ENCODE results near the gene LYPD3.

The LYPD3 gene

GRCh38 chr19:43498233-43498842, 32.9 kb upstream of the LYPD3 start:
- H3K4me3 ChIP-seq (ENCODE audit: low read depth, low read length) = no peak overlapping the region
- in situ Hi-C loops (cut with HindIII; ENCODE audit: low sequenced_read_pairs) = no loop called here
- TF ChIP-seq CTCF (IDR thresholded peaks at IDR 0.05; ENCODE audit: low read depth, low read length) = no peak
- DNase-seq (ENCODE audit: low read depth, low spot score) = no peak

- no peak for TF ChIP-seq CTCF (IDR thresholded peaks at IDR 0.05; ENCODE audit: low read depth, low read length)
- DNase-seq (ENCODE audit: low read depth, low spot score) = no peak
- in situ Hi-C loops (cut with HindIII; ENCODE audit: low sequenced_read_pairs) = no loop called here
- H3K4me3 ChIP-seq (ENCODE audit: low read depth, low read length) = no peak overlapping the region
These were observed 31.6 kb upstream of the LYPD3 start for GRCh38 chr19:43496960-43497359.

- in situ Hi-C loops (cut with HindIII; ENCODE audit: low sequenced_read_pairs) = no loop called here
- TF ChIP-seq CTCF (IDR thresholded peaks at IDR 0.05; ENCODE audit: low read depth, low read length) = no peak
- no peak overlapping the region for H3K4me3 ChIP-seq (ENCODE audit: low read depth, low read length)
- DNase-seq (ENCODE audit: low read depth, low spot score) = no peak
These were observed 29.7 kb upstream of the LYPD3 start for GRCh38 chr19:43495082-43495481.

DNA sequence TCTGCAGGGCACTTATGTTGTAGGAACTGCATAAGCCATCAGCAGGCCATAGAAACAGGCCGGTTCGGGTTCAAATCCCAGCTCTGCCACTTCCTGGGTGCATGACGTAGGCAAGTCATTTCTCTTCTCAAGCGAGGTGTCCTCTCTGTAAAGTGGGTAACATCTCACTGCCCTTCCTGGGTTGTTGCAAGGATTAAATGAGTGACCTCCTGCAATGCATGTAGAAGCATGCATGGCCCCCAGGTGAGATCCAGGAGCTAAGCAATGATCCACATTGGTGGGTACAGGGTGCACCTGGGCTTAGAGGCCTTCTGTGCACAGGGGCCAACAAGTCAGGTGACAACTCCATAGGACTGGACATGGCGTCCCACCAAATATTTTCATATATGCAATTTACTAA, 25.4 kb upstream of the LYPD3 start:
- no peak for TF ChIP-seq CTCF (IDR thresholded peaks at IDR 0.05; ENCODE audit: low read depth, low read length)
- DNase-seq (ENCODE audit: low read depth, low spot score) = no peak
- no peak overlapping the region for H3K4me3 ChIP-seq (ENCODE audit: low read depth, low read length)
- in situ Hi-C loops (cut with HindIII; ENCODE audit: low sequenced_read_pairs) = no loop called here

GRCh38 chr19:43489979-43490599, 24.7 kb upstream of the LYPD3 start:
- TF ChIP-seq CTCF (IDR thresholded peaks at IDR 0.05; ENCODE audit: low read depth, low read length) = no peak
- in situ Hi-C loops (cut with HindIII; ENCODE audit: low sequenced_read_pairs) = no loop called here
- DNase-seq (ENCODE audit: low read depth, low spot score) = no peak
- no peak overlapping the region for H3K4me3 ChIP-seq (ENCODE audit: low read depth, low read length)

- DNase-seq (ENCODE audit: low read depth, low spot score) = no peak
- TF ChIP-seq CTCF (IDR thresholded peaks at IDR 0.05; ENCODE audit: low read depth, low read length) = no peak
- in situ Hi-C loops (cut with HindIII; ENCODE audit: low sequenced_read_pairs) = no loop called here
- H3K4me3 ChIP-seq (ENCODE audit: low read depth, low read length) = no peak overlapping the region
These were observed 23.9 kb upstream of the LYPD3 start for GRCh38 chr19:43489310-43489709.

Measured in astrocyte of the spinal cord (primary cell).